A549 (cell line): Measurements from ENCODE around the gene ABHD12B. TPM values are rescaled to one million over a fixed set of nuclear protein-coding genes. Genes with fewer than 3 reads are reported as not detected.

Experiments
- ATAC-seq, 2 experiments: fragments of 200-7000 bp in 1 of 2; fragments of >200 bp in 1 of 2; cut with Nextera tagmentation in 1 of 2; cut with Tn5 transposase in 1 of 2; 3 replicates each; pipeline versions ENCODE4 v1.8.0 to v1.9.1; 2018 to 2020; ENCODE audit warnings: mild to moderate bottlenecking in 1 of 2, moderate library complexity in 1 of 2
- CTCF ChIA-PET: fragments of 300-600 bp; sonication (Branson Sonifier 250); formaldehyde crosslinking; extraction: SDS; loops from one replicate; lab custom pipeline; 2021; ENCODE audit warnings: antibody characterized with exemption, inconsistent platforms; lab: Yijun Ruan, JAX
- POLR2A ChIA-PET: fragments of 350-600 bp; formaldehyde crosslinking; extraction: SDS; loops from one replicate; lab custom pipeline; 2021; ENCODE audit warnings: antibody characterized with exemption, inconsistent platforms; lab: Yijun Ruan, JAX
- DNase-seq, 2 experiments: peaks; one replicate each; pipeline versions ENCODE4 v3.0.0 to v3.0.0-alpha.2; 2011 to 2016; ENCODE audit warnings: low read depth in 1 of 2, low spot score in 1 of 2
- FAIRE-seq: peaks from 2 replicates; lab custom pipeline; 2011; peaks lifted over from hg19 to GRCh38; lab: Jason Lieb, UNC
- H3K27ac ChIP-seq, 2 experiments: fragments of >200 bp; sonication (Bioruptor Twin); formaldehyde crosslinking; 3 replicates each; pipeline ENCODE4 v1.5.1; 2016 to 2017
- H3K4me1 ChIP-seq: fragments of >200 bp; sonication (Bioruptor Twin); formaldehyde crosslinking; 3 replicates; pipeline ENCODE4 v1.6.1; 2016
- H3K4me2 ChIP-seq: fragments of >200 bp; sonication (Bioruptor Twin); formaldehyde crosslinking; 3 replicates; pipeline ENCODE4 v1.6.1; 2016
- H3K4me3 ChIP-seq: fragments of >200 bp; sonication (Bioruptor Twin); formaldehyde crosslinking; 3 replicates; pipeline ENCODE4 v1.5.1; 2016
- H3K9me3 ChIP-seq: fragments of >200 bp; sonication (Bioruptor Twin); formaldehyde crosslinking; 3 replicates; pipeline ENCODE4 v1.6.1; 2016
- ATOH8 ChIP-seq: fragments of 250-450 bp; sonication (Bioruptor Pico); IDR thresholded peaks from 2 replicates; pipeline ENCODE4 v1.5.0; 2020; ENCODE audit warnings: low read depth, mild to moderate bottlenecking, moderate library complexity
- BHLHE40 ChIP-seq: IDR thresholded peaks from 2 replicates; pipeline ENCODE4 v1.6.1; 2012; ENCODE audit warnings: low read depth, low read length, inconsistent platforms
- CEBPB ChIP-seq, 2 experiments: fragments of >200 bp in 1 of 2; sonication (Bioruptor Twin) in 1 of 2; formaldehyde crosslinking in 1 of 2; IDR thresholded peaks; 2 replicates each; pipeline ENCODE4 v1.6.1; 2012 to 2016
- E2F6 ChIP-seq: IDR thresholded peaks from 2 replicates; pipeline ENCODE4 v1.6.1; 2012; ENCODE audit warnings: low read depth, borderline replicate concordance
- EHF ChIP-seq: fragments of 250-450 bp; sonication (Bioruptor Pico); IDR thresholded peaks from 2 replicates; pipeline ENCODE4 v1.5.0; 2020; ENCODE audit warnings: mild to moderate bottlenecking
- ELK1 ChIP-seq: fragments of 150-350 bp; IDR thresholded peaks from 2 replicates; pipeline ENCODE4 v1.6.1; 2014; ENCODE audit warnings: low read depth, mild to moderate bottlenecking, low read length
- EP300 ChIP-seq, 2 experiments: fragments of >200 bp; sonication (Bioruptor Twin); formaldehyde crosslinking; IDR thresholded peaks; 2 replicates in 1 of 2; 3 replicates in 1 of 2; pipeline ENCODE4 v1.6.1; 2016 to 2017
- FOSB ChIP-seq: fragments of 250-450 bp; sonication (Bioruptor Pico); IDR thresholded peaks from 2 replicates; pipeline ENCODE4 v1.5.0; 2020; ENCODE audit warnings: mild to moderate bottlenecking, moderate library complexity
- FOSL2 ChIP-seq, 2 experiments: fragments of 450-650 bp in 1 of 2; fragments of >200 bp in 1 of 2; sonication (Bioruptor Twin) in 1 of 2; formaldehyde crosslinking; IDR thresholded peaks; 2 replicates each; pipeline versions ENCODE4 v1.5.0 to v1.6.1; 2016 to 2020; ENCODE audit warnings: mild to moderate bottlenecking in 1 of 2, moderate library complexity in 1 of 2
- HES2 ChIP-seq: fragments of >200 bp; sonication (Bioruptor Twin); formaldehyde crosslinking; IDR thresholded peaks from 2 replicates; pipeline ENCODE4 v1.6.1; 2016
- HOXB13 ChIP-seq: fragments of 250-450 bp; sonication (Bioruptor Pico); IDR thresholded peaks from 2 replicates; pipeline ENCODE4 v1.5.0; 2020; ENCODE audit warnings: low read depth, mild to moderate bottlenecking, moderate library complexity
- JUNB ChIP-seq: fragments of >200 bp; sonication (Bioruptor Twin); formaldehyde crosslinking; IDR thresholded peaks from 2 replicates; pipeline ENCODE4 v1.6.1; 2016
- KDM1A ChIP-seq: fragments of 200-600 bp; sonication (generic); IDR thresholded peaks from 2 replicates; pipeline ENCODE4 v1.6.1; 2016; ENCODE audit warnings: low read depth, mild to moderate bottlenecking
- MAFK ChIP-seq: fragments of 450-650 bp; IDR thresholded peaks from 2 replicates; pipeline ENCODE4 v1.6.1; 2014; ENCODE audit not compliant: partially characterized antibody
- MAX ChIP-seq: IDR thresholded peaks from 2 replicates; pipeline ENCODE4 v1.6.1; 2012
- MYC ChIP-seq: IDR thresholded peaks from 2 replicates; pipeline ENCODE4 v1.6.1; 2012; ENCODE audit warnings: mild to moderate bottlenecking, inconsistent platforms, low read length, improper control_type of control experiment, borderline replicate concordance
- NPAS2 ChIP-seq: fragments of 250-450 bp; sonication (Bioruptor Pico); IDR thresholded peaks from 2 replicates; pipeline ENCODE4 v1.8.0; 2022; ENCODE audit warnings: mild to moderate bottlenecking, moderate library complexity, borderline replicate concordance
- PBX3 ChIP-seq: IDR thresholded peaks from 2 replicates; pipeline ENCODE4 v1.6.1; 2012
- POLR2A ChIP-seq: IDR thresholded peaks from 2 replicates; pipeline ENCODE4 v1.6.1; 2012; ENCODE audit warnings: mild to moderate bottlenecking, low read length
- RAD21 ChIP-seq, 2 experiments: fragments of >200 bp in 1 of 2; sonication (Bioruptor Twin) in 1 of 2; formaldehyde crosslinking in 1 of 2; IDR thresholded peaks in 1 of 2; conservative IDR thresholded peaks in 1 of 2; 2 replicates in 1 of 2; 3 replicates in 1 of 2; pipeline ENCODE4 v1.6.1; 2012 to 2018; ENCODE audit warnings: inconsistent platforms in 1 of 2
- RFX5 ChIP-seq: fragments of 450-650 bp; IDR thresholded peaks from 2 replicates; pipeline ENCODE4 v1.7.1; 2014; ENCODE audit warnings: antibody characterized with exemption, mild to moderate bottlenecking, moderate library complexity
- SMC3 ChIP-seq: fragments of >200 bp; sonication (Bioruptor Twin); formaldehyde crosslinking; IDR thresholded peaks from 3 replicates; pipeline ENCODE4 v1.6.1; 2018; ENCODE audit warnings: inconsistent platforms
- SREBF2 ChIP-seq: fragments of 450-650 bp; IDR thresholded peaks from 2 replicates; pipeline ENCODE4 v1.6.1; 2014; ENCODE audit warnings: mild to moderate bottlenecking, moderate library complexity
- TFCP2L1 ChIP-seq: fragments of 250-450 bp; sonication (Bioruptor Pico); IDR thresholded peaks from 2 replicates; pipeline ENCODE4 v1.5.0; 2021; ENCODE audit warnings: mild to moderate bottlenecking
- ZSCAN20 ChIP-seq: fragments of 250-450 bp; sonication (Bioruptor Pico); IDR thresholded peaks from 2 replicates; pipeline ENCODE4 v1.8.0; 2022; ENCODE audit warnings: mild to moderate bottlenecking, moderate library complexity
- WGBS: methylation state at CpG from one replicate; pipeline ENCODE4 v1.1.6; 2017; ENCODE audit errors: missing lambda C conversion rate; 5-methylcytosine and 5-hydroxymethylcytosine counted together
- polyA plus RNA-seq, 4 experiments: library from polyadenylated mRNA; depleted of rRNA in 3 of 4; stranded (reverse); fragments of >200 nt; fragmentation: RNase III in 1 of 4; extraction: RNeasy Plus Mini Kit Qiagen cat#74134 plus additional on column Dnase treatment in 1 of 4; gene quantifications; 2 replicates in 3 of 4; 3 replicates in 1 of 4; pipeline ENCODE4 v1.2.3, GENCODE V29; 2011 to 2017

The ABHD12B gene
- polyA plus RNA-seq, 2 of the 4 experiments (the other 2 are of a cell fraction), result not detected

GRCh38 chr14:50837271-50837670 is 34.6 kb upstream of the ABHD12B start (continued):
- no peak for TF ChIP-seq HES2
- no peak for TF ChIP-seq PBX3
- TF ChIP-seq ATOH8, result no peak
- no peak for TF ChIP-seq JUNB
- no peak for TF ChIP-seq EP300 (IDR thresholded peaks at IDR 0.05)
- TF ChIP-seq ZSCAN20, result no peak

GRCh38 chr14:50837850-50838470 is 33.9 kb upstream of the ABHD12B start:
- FAIRE-seq, result no peak
- ATAC-seq, result no peak
- POLR2A ChIA-PET, result no interaction called here
- CTCF ChIA-PET, result interaction anchor here (1.7 to 2.8 kb wide), 4 partner anchors 10 to 22 kb away, joined by 5 to 12 read pairs (median 5); no protein-coding TSS in a partner anchor
- H3K4me2 ChIP-seq, result no peak overlapping the region
- H3K27ac ChIP-seq, result no peak overlapping the region
- H3K4me3 ChIP-seq, result no peak overlapping the region
- no peaks in the 10 kb centered on the region; the same call in 2 of the 3 replicates for H3K4me1 ChIP-seq
- WGBS, result 47% methylated on average over 2 of the region's 2 CpGs
- TF ChIP-seq SMC3, result no peak
- TF ChIP-seq CEBPB (IDR thresholded peaks at IDR 0.05), result no peak
- no peaks in the 10 kb centered on the region for H3K9me3 ChIP-seq
- DNase-seq, result no peak

GRCh38 chr14:50839048-50839447 is 32.8 kb upstream of the ABHD12B start:
- no peaks in the 10 kb centered on the region; the same call in 2 of the 3 replicates for H3K4me1 ChIP-seq
- WGBS, result 38% methylated on average over 1 of the region's 1 CpG
- no peak overlapping the region for H3K27ac ChIP-seq
- no peak overlapping the region for H3K4me2 ChIP-seq
- no peaks in the 10 kb centered on the region for H3K9me3 ChIP-seq
- CTCF ChIA-PET, result interaction anchor here (0.8 to 2.8 kb wide), 6 partner anchors 8 to 21 kb away, joined by 3 to 12 read pairs (median 5); no protein-coding TSS in a partner anchor
- TF ChIP-seq MAX, result no peak
- TF ChIP-seq ELK1, result no peak
- no peak for TF ChIP-seq HOXB13 (CRISPR knock-in tag)
- no peak for TF ChIP-seq NPAS2
- no peak for TF ChIP-seq FOSB
- TF ChIP-seq, all 56 proteins: peak for 0
- no peak overlapping the region for H3K4me3 ChIP-seq
- POLR2A ChIA-PET, result no interaction called here
- no peak; a peak in 1 of 6 replicates for ATAC-seq
- no peak for DNase-seq
- FAIRE-seq, result no peak

GRCh38 chr14:50839691-50840090 is 32.2 kb upstream of the ABHD12B start:
- no peaks in the 10 kb centered on the region for H3K9me3 ChIP-seq
- no peak overlapping the region for H3K4me2 ChIP-seq
- WGBS, result 86% methylated on average over 5 of the region's 5 CpGs
- no peak overlapping the region for H3K27ac ChIP-seq
- H3K4me3 ChIP-seq, result no peak overlapping the region
- ATAC-seq (no peak), FAIRE-seq (no peak), DNase-seq (no peak)
- no peaks in the 10 kb centered on the region; the same call in 2 of the 3 replicates for H3K4me1 ChIP-seq
- ChIA-PET CTCF (interaction anchor here (0.8 to 2.8 kb wide), 6 partner anchors 8 to 20 kb away, joined by 3 to 12 read pairs (median 5); no protein-coding TSS in a partner anchor), POLR2A (no interaction called here)
- TF ChIP-seq MAFK (no peak), BHLHE40 (no peak), SREBF2 (no peak), RFX5 (no peak), EHF (CRISPR knock-in tag) (no peak), ZSCAN20 (no peak), KDM1A (no peak), POLR2A (no peak), FOSL2 (IDR thresholded peaks at IDR 0.05) (no peak), FOSL2 (CRISPR knock-in tag; IDR thresholded peaks at IDR 0.05) (no peak), RAD21 (conservative IDR thresholded peaks at IDR 0.05 in 1 of 2, IDR thresholded peaks at IDR 0.05 in 1 of 2) (no peak), JUNB (no peak), MYC (no peak), TFCP2L1 (CRISPR knock-in tag) (no peak), PBX3 (no peak), E2F6 (no peak), HES2 (no peak)
